ENCODE measurements around the gene KIAA0930.
"Not testable (repeated sequence)": the region's sequence is repeated elsewhere in the genome, so short reads cannot be mapped to it uniquely, and the experiment has no call there.

Gene KIAA0930

DNA sequence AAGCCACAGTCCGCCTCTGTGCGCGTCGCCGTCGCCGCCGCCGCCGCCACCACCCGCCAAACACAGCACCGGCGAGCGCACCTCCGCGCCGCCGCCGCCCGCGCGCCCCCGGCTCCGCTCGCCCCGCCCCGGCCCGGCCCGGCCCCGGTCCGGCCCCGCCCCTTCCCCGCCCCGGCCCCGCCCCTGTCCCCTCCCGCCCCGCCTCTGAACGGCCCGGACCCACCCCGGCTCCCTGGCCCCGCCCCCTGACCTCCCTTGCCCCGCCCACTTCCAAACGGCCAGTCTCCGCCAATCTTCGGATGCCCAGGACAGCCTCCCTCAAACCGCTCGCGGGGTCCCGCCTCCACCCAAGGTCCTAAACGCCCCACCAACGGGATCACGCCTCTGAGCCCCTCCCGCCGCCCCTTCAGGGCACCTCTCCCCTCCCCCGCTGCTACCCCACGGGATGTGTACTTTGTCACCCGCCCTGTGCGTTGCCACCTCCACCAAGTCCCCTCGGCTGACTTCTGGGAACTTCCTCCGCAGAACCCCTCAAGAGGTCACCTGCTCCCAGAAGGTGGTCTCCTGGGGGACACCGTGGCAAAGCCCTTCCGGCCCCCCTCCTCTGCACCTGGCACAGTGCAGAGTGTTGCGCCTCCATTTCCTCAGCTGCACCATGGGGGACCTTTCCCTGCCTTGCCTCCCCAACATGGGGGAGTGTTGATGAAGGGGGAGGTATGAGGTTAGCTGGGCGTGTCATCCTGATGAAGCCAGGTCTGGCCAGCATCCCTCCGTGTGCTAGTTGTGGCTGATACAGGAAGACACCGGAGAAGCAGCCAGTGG lies at the start of gene KIAA0930:
TSS of gene KIAA0930 (minus strand) at position 85 of the 822 bp plus-strand sequence. CDS start 191 bp downstream, outside the sequence.
- peak; percentile 74 to 78 for DNase-seq (ENCODE audit: low read depth in 2 of 2)

DNA sequence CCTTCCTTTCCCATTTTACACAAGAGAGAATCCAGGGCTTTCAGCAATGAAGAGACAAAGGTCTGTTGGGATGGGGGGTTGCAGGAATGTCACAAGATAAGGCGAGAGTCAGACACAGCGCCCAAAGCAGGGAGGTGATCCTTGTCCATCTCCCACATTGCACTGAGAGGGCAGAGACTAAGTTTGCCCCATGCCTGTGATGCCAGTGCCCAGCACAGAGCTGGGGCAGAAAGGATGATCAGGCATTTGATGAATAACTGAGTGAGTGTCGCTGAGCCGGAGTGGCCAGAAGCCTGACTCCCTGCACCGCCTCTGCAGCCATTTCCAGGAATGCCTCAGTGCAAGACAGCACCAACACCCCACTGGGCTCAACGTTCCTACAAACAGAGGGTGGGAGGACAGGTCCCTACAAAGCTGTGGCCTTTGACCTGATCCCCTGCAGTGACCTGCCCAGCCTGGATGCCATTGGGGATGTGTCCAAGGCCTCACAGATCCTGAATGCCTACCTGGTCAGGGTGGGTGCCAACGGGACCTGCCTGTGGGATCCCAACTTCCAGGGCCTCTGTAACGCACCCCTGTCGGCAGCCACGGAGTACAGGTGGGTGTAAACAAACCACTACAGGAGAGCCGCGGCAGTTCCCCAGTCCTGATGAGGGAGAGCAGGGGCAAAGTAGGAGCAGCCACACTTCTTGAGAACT lies 46.3 kb upstream of the KIAA0930 start:
- no peak for DNase-seq (ENCODE audit: low read depth in 2 of 2)

DNA sequence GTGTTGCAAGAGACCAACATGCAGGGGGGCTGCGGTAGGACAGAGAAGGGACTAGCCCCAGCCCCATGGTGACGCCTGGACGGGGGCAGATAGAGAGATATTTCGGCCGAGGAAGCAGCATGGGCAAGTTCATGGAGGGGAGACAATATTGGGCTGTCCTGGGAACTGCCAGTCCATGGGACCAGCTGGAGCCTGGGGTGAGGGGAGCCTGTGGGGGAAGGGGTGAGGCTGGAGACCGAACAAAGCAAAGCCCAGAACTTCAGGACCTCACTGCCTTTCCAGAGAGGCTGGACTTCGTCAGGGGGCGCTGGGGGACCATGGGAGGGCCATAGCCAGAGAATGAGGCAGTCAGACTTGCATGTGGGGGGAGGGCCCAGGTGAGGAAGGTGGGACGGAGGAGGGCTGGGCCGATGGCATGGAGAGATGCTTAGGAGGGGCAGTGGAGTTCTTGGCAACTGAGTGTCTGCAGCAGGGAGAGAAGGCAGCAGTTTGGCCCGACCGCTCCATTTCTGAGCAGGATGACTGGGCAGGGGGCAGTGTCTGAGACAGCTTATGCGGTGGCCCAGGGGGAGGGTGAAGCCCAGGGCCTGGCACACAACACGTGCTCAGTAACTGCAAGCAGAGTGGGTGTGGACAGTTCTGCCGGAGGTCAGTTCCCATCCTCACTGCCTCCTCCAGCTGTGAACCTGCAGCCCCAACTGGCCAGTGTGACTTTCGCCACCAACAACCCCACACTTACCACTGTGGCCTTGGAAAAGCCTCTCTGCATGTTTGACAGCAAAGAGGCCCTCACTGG lies 44.8 kb upstream of the KIAA0930 start:
- DNase-seq (ENCODE audit: low read depth in 2 of 2): no peak

DNA sequence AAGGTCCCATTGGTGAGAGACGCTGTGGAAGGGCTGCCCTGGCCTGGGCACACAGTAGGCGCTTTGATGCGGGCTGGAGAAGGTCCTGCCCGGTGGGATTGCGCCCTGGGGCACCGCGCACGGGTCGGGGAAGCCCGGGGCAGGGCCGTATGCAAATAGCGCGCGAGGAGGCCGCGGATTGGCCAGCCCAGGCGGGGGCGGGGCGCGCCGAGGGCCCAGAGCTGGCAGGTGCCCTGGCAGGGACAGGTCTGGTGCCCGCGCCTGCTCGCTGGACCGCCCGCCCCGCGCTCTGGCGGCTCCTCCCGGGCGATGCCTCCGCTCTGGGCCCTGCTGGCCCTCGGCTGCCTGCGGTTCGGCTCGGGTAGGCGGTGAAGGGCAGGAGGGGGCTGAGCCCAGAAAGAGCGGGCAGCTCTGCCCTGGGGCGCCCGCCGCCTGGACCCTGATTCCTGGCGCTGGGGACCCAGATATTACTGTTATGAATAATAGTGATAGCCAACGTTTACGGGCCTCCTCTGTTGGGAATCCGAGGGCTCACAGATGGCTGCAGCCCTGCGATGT lies 44.1 kb upstream of the KIAA0930 start, which contains the start of gene UPK3A:
TSS of gene UPK3A (plus strand) at position 245 of the 558 bp plus-strand sequence. CDS start at position 310, 65 bp downstream.
- peak; percentile 41 to 55 for DNase-seq (ENCODE audit: low read depth in 2 of 2)

DNA sequence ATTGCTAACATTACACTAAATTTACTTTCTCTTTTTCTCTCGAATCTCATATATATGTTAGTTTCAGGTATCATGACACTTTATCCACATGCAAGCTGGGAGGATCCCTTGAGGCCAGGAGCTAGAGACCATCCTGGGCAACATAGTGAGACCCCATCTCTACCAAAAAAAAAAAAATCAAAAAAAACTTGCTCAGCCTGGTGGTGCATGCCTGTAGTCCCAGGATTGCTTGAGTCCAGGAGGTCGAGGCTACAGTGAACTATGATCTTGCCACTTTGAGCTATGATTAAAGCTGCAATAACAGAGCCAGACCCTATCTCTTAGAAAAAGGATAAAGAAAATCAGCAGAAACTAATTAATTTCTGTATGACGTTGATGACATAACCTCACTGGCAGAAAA lies 40.3 kb upstream of the KIAA0930 start:
- DNase-seq (ENCODE audit: low read depth in 2 of 2): no peak

DNA sequence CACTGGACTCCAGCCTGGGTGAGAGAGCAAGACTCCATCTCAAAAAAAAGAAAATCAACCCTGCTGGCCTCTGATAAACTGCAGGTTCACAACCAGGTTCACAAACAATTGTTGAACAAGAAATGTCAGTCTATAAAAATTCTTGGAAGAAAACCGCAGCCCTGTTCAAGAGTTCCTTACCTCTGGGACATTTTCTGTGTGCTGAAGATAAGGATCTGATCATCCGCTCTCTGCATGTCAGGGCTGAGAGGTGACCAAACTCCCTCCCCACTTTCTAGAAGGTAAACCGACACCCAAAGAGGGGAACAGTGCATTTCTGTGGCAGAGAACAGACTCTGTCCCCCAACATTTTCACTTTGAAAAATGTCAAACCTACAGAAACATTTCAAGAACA lies 39.9 kb upstream of the KIAA0930 start:
- DNase-seq (ENCODE audit: low read depth in 2 of 2): no peak

DNA sequence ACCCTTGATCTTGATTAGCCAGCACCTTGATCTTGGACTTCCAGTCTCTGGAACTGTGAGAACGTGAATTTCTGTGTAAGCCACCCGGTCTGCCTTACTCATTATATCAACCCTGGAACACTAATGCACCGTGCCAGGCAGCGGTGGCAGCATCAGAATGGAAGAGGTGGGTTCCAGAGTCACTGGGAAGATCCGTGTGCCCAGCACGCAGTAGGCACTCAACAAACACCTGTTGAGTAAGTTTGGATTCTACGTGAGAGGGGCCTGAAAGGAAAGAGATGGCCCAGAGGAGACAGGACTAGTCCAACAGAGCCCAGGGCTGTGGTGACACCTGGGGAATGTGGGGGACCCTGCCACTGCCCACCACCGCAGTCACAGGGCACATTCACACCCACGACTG lies 37.4 kb upstream of the KIAA0930 start:
- no peak for DNase-seq (ENCODE audit: low read depth in 2 of 2)

DNA sequence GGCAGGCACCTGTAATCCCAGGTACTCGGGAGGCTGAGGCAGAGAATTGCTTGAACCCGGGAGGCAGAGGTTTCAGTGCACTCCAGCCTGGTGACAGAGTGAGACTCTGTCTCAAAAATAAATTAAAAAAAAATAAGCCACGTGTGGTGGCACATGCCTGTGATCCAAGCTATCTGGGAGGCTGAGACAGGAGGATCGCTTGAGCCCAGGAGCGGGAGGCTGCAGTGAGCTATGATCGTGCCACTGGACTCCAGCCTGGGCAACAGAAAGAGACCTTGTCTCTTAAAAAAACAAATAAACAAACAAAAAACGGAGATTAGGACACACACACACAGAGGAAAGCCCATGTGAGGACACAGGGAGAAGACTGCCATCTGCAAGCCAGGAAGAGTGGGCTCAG lies 37.0 kb upstream of the KIAA0930 start:
- DNase-seq (ENCODE audit: low read depth in 2 of 2): not testable (repeated sequence)

DNA sequence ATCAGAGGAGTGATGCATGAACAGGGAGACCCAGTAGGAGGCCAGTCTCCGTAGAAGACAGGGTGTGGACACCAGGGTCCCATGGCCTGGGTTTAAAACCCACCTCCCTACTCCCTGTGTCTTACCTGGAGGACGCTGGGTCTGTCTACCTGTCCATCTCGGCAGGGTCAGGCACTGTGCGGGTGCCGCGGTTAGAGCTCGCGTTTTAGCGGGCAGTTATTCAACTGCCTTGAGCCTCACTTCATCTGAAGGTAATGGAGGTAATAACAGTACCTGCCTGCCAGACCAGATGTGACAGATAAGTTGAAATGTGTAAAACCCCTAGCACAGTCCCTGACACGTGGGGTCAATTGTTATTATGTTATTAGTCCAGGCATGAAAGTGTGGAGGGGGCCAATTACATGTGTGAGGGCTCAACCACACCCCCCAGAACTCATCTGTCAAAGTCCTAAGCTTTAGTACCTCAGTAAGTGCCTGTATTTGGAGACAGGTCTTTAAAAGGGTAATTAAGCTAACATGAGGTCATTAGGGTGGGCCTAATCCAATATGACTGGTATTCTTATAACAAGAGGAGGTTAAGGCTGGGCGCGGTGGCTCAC lies 35.9 kb upstream of the KIAA0930 start:
- DNase-seq (ENCODE audit: low read depth in 2 of 2): no peak

DNA sequence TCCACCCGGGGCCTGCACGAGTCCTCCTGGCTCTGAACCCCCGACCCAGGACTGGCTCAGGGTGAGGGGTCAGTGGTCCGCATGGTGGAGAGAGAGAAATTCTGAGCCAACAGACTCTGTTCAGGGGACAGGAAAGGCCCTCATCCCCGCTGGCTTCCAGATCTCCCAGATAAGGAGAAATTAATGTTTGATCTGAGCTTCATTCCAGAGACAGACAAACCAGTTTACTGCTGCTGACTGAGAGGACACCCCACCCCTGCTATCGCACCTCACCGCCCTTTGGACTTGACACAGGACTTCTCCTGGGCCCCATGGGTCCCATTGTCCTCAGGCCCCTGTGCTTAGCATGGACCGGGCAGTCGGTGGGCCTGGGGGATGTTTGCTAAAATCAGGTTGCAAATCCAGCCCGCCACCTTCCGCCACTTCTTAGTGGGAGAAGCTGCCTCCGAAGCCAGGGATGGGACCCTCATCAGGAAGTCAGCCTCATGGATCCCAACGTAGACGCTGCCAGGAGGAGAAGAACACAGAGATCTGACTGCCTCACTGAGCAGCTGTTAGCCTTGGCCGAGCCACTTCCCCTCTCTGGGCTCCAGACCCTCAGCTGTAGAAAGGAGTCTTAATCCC lies 32.9 kb upstream of the KIAA0930 start:
- DNase-seq (ENCODE audit: low read depth in 2 of 2): no peak

DNA sequence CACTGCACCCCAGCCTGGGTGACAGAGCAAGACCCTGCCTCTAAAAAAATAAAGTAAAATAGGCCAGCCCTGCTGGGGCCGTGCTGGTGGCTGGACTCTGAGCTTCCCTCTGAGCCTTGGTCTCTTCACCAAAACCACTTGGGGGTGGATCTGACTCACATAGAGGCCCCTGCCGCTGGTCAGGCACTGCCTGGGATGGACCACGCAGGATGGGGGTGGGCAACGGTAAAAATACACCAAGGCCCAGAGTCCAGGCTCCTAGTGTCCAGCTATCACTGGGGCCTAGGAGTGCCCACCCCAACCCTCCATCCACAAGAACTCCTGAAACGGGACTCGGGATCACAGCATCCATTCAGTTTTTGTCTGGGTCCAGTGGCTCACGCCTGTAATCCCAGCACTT lies 31.8 kb upstream of the KIAA0930 start:
- no peak for DNase-seq (ENCODE audit: low read depth in 2 of 2)

DNA sequence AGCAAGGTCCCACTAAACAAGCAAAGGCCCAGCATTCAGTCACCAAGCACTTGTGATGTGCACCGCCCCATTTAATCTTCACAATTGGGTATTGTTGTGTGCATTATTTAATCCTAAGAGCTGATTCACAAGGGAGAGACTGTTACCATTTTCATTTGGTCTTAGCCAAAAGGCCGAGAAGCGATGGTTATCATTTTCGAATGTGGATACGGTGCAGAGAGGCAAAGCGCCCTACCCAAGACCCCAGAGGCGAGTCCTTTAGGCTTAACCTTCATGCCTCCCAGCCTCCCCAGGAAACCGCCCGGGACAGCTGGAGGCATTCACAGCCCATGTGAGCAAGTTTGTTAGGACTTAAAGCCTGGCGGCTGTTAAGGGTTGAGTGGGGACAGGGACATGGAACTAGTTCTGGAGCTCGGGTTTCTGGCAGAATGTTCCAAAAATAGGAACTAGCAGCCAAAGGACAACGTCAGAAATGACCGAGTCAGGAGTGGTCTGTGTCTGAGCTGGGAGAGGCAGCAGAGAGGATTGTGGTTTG lies 31.0 kb upstream of the KIAA0930 start:
- no peak for DNase-seq (ENCODE audit: low read depth in 2 of 2)

DNA sequence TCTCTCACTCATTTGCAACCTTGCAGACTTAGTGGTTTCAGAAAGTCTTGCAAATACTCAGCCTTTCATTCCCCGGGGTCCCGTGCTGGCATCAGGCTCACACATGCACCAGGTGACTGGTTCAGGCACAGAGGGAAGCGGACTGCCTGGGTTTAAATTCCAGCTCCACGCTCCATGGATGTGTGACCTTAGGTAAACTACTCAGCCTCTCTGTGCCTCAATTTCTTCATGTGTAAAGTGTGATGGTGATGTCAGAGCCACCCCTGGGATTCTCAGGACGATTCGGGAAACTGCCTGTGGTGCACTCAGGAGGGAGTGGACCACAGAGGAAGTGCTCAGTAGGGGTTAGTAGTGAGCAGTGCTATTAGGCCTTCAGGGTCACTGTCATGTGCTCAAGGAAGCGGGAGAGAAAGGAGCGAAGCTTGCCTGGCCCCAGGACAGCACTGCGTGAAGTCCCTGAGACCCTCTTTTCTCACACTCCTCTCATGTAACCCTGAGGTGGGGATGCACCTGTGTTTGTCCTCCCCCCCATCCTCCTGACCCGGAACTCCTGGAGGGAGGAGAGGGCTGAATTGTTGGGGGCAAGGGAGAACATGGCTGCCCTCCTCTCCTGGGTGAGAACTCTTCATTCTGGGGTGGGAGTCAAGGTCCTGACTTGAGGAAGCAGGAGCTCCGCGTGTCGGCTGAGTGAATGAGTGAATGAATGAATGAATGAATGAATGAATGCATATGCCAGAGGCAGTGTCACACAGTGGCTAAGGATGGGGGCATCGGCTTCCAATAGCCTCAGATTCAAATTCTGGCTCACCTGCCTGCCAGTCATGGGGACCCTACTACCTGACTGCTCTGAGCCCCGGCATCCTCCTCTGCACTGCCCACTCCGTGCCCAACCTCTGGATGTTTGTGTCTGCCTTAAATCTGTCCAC lies 29.7 kb upstream of the KIAA0930 start:
- DNase-seq (ENCODE audit: low read depth in 2 of 2): no peak

DNA sequence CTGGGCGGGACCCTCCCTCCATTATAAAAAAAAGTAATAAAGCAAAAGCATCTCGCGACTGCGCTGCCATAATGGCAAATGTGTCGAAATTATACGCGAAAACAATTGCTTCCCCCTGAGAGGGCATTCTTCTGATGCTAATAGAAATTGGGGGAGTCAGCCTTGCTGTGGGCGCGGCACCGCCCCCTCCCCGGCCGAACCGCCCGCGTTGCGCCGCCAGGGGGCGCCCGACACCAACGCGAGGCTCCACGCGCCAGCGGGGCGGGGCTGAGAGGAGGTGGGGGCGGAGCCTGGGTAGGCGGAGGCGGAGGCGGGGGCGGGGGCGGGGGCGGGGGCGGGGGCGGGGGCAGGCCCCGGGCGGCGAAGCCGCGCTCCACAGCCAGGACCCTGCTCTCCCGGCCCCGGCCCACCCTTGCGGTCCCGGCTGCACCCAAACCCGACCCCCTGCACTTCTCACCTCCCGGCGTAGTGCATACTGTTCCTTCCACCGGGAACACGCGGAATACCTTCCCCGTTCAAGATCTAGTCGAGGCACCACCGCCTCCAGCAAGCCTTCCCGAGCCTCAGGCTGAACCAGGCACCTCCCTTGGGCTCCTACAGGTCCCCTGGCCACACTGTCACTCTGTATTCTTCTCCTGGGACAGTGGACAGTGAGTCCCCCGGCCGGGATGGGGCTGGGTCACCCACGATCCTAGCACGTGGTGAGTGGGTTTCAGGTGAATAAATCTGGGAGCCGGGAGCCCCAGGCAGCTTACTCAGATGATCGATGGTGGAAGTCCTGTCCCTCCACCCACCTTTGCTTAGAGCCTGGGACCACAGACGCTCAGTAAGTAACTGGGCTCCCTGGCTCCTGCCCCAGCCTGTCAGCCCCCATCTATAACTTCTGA lies 28.5 kb upstream of the KIAA0930 start:
- DNase-seq (ENCODE audit: low read depth in 2 of 2): peak; percentile 84 to 90

DNA sequence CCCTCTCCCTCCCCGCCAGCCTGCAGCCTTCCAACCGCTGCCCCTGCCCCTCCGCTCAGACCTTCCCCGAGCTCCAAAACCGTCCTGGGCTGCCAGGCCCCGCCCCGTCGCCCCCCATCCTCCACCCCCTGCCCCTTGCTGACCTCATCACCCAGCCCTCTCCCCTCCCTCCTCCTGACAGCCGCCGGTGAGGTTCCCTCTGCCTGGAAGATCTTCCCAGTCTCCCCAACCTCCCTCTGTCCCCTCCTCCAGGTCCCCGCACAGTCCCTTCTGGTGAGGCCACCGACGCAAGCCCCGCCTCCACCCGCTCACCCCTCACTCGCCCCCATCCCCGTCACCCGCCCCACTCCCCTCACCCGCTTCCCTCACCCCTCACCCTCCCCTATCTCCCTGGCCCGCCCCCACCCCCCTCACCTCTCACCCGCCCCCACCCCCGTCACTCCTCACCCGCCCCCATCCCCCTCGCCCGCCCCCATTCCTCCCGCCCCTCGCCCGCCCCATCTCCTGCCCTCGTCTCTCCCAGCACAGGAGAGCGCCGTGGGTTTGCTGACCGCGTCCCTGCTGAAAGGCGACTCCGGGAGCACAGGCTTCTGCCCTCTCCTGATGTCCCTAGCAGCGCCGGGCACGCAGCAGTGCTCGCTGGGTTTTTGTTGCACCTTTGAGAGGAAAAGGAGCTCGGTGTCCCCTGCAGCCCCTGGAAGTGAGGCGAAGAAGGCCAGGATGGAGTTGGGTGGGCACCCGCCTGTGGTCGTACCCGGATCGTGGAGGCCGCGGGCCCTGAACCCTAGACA lies 27.7 kb upstream of the KIAA0930 start:
- peak in 1 of 2 donors; percentile 12 for DNase-seq (ENCODE audit: low read depth in 2 of 2)

DNA sequence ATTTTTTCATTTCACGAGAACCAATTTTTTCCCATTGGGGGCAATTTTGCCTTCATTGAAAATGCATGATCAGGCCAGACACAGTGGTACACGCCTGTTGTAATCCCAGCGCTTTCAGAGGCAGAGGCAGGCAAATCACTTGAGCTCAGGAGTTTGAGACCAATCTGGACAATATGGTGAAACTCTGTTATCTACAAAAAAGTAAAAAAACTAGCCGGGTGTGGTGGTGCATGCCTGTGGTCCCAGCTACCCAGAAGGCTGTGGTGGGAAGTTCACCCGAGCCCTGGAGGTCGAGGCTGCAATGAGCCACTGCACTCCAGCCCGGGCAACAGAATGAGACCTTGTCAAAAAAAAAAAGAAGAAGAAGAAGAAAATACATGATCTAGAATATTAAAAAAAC lies 24.8 kb upstream of the KIAA0930 start:
- DNase-seq (ENCODE audit: low read depth in 2 of 2): no peak

DNA sequence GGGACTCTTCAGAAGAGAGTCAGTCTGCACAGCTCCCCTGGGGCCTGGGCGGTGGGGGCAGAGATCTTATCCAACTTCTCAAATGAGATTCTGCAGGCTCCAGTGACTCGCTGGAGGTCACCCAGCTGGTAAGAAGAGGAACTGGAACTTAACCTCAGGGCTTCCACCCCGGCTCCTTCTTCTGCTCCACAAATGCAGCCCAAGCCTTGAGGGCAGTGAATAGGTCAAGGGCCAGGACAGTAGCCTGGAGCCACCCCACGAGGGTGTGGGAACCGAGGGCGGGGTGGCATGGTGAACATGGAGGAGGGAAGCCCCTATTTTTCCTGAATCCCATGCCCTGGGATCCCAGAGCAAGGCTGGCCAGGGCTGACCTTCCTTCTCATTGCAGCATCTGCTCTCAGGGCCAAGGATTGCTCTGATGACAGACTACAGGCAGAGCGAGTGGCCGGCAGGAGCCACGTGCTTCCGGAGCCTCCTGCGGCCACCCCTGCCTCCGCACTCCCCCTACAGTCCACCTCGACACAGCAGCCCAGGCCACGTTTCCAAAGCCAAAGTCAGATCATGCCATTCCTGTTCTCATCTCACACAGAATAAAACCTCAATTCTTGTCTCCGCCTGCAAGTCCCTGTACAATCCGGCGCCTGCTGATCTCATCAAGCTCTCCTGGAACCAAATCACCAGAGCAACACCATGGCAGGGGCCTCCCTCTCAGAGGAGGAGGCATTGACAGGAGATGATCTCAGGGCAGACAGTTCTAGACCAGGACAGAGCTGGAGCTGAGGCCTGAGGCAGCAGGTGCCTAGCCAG lies 23.0 kb upstream of the KIAA0930 start:
- no peak for DNase-seq (ENCODE audit: low read depth in 2 of 2)
